GM21447 (cell line): Measurements from ENCODE around the gene FAM180A.
"Not testable (repeated sequence)": the region's sequence is repeated elsewhere in the genome, so short reads cannot be mapped to it uniquely, and the experiment has no call there.

ENCODE experiments used
- ATAC-seq: cut with Tn5 transposase; IDR thresholded peaks from one replicate; pipeline ENCODE4 v1.9.1; 2021; ENCODE audit not compliant: unreplicated experiment

Gene FAM180A

GRCh38 chr7:135715055-135715522 is 33.5 kb downstream of the FAM180A start:
- no peak for ATAC-seq

GRCh38 chr7:135714534-135715009 is 34.0 kb downstream of the FAM180A start:
- ATAC-seq, result no peak

- ATAC-seq, result no peak
Observed at GRCh38 chr7:135713836-135714470, 34.7 kb downstream of the FAM180A start.

- ATAC-seq, result no peak
Observed at GRCh38 chr7:135712796-135713195, 35.8 kb downstream of the FAM180A start.

- ATAC-seq, result no peak
Observed at GRCh38 chr7:135712182-135712782, 36.3 kb downstream of the FAM180A start.

- no peak for ATAC-seq
Observed at GRCh38 chr7:135711139-135711469, 37.5 kb downstream of the FAM180A start.

- no peak for ATAC-seq
Observed at GRCh38 chr7:135710417-135711138, 38.0 kb downstream of the FAM180A start.

GRCh38 chr7:135709508-135709907 is 39.1 kb downstream of the FAM180A start:
- ATAC-seq, result no peak

- no peak for ATAC-seq
Observed at GRCh38 chr7:135708041-135708440, 40.6 kb downstream of the FAM180A start.

GRCh38 chr7:135707570-135707966 is 41.0 kb downstream of the FAM180A start:
- no peak for ATAC-seq

GRCh38 chr7:135706858-135707569 is 41.6 kb downstream of the FAM180A start:
- no peak for ATAC-seq

GRCh38 chr7:135706038-135706742 is 42.4 kb downstream of the FAM180A start:
- no peak for ATAC-seq

- ATAC-seq, result no peak
Observed at GRCh38 chr7:135704698-135705097, 43.9 kb downstream of the FAM180A start.

GRCh38 chr7:135704074-135704473 is 44.5 kb downstream of the FAM180A start:
- no peak for ATAC-seq

- ATAC-seq, result no peak
Observed at GRCh38 chr7:135697276-135698049, 51.1 kb downstream of the FAM180A start.

GRCh38 chr7:135693558-135693957 is 55.1 kb downstream of the FAM180A start:
- ATAC-seq, result no peak

- ATAC-seq, result not testable (repeated sequence)
Observed at GRCh38 chr7:135692606-135693005, 56.0 kb downstream of the FAM180A start.

- ATAC-seq, result no peak
Observed at GRCh38 chr7:135692055-135692454, 56.6 kb downstream of the FAM180A start.

- no peak for ATAC-seq
Observed at GRCh38 chr7:135690566-135690965, 58.0 kb downstream of the FAM180A start.

- ATAC-seq, result no peak
Observed at GRCh38 chr7:135687466-135687865, 61.1 kb downstream of the FAM180A start.
